IMR-90 (cell line): ENCODE measurements around the gene SLIT3.

ENCODE experiments used
- CHD1 ChIP-seq: IDR thresholded peaks from 2 replicates; pipeline ENCODE4 v1.6.1; 2012; ENCODE audit warnings: low read depth, low read length, improper control_type of control experiment
- FOS ChIP-seq: fragments of 150-350 bp; IDR thresholded peaks from 2 replicates; pipeline ENCODE4 v1.6.1; 2016; ENCODE audit warnings: low read depth, low read length
- MAFK ChIP-seq: IDR thresholded peaks from 2 replicates; pipeline ENCODE4 v1.6.1; 2012; ENCODE audit warnings: low read depth, low read length, improper control_type of control experiment
- MAZ ChIP-seq: IDR thresholded peaks from 2 replicates; pipeline ENCODE4 v1.6.1; 2012; ENCODE audit warnings: low read depth, mild to moderate bottlenecking, low read length, improper control_type of control experiment, moderate library complexity, borderline replicate concordance
- MXI1 ChIP-seq: IDR thresholded peaks from 2 replicates; pipeline ENCODE4 v1.6.1; 2012; ENCODE audit warnings: low read depth, mild to moderate bottlenecking, low read length, moderate library complexity, borderline replicate concordance
- NFE2L2 ChIP-seq: fragments of 150-350 bp; IDR thresholded peaks from 2 replicates; pipeline ENCODE4 v1.6.1; 2016; ENCODE audit warnings: low read depth, mild to moderate bottlenecking, low read length
- POLR2A ChIP-seq: IDR thresholded peaks from 2 replicates; pipeline ENCODE4 v1.6.1; 2012; ENCODE audit warnings: mild to moderate bottlenecking, low read depth, low read length
- RCOR1 ChIP-seq: IDR thresholded peaks from 2 replicates; pipeline ENCODE4 v1.6.1; 2012; ENCODE audit warnings: mild to moderate bottlenecking, low read length, improper control_type of control experiment; ENCODE audit not compliant: insufficient replicate concordance
- RFX5 ChIP-seq: IDR thresholded peaks from 2 replicates; pipeline ENCODE4 v1.8.0; 2012; ENCODE audit warnings: low read depth, mild to moderate bottlenecking, low read length, moderate library complexity
- TF ChIP-seq, protein P1 (sequence below): conservative IDR thresholded peaks from 2 replicates; pipeline ENCODE4 v1.5.1; 2012; ENCODE audit warnings: mild to moderate bottlenecking, low read depth, low read length, improper control_type of control experiment

DNA sequence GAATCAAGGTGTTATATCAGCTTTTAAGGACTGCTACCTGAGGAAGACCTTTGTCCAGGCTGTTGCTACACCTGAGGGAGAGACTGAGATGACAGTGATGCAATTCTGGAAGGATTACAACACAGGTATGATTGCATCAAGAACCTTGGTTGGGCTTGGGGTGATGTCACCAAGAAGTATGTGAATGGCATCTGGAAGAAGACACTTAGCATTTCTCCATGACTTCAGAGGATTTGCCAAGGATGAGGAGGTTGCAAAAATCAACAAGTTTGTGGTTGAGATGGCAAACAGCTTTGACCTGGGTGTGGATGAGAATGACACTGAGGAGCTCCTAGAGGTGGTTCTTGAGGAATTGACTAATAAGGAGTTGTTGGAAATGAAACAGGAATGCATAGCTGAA is 653.9 kb downstream of the SLIT3 start:
- TF ChIP-seq CHD1 = no peak
- TF ChIP-seq MXI1 = no peak
- no peak for TF ChIP-seq FOS
- TF ChIP-seq NFE2L2 = no peak
- TF ChIP-seq RCOR1 = no peak
- TF ChIP-seq POLR2A = no peak
- TF ChIP-seq, protein P1, sequence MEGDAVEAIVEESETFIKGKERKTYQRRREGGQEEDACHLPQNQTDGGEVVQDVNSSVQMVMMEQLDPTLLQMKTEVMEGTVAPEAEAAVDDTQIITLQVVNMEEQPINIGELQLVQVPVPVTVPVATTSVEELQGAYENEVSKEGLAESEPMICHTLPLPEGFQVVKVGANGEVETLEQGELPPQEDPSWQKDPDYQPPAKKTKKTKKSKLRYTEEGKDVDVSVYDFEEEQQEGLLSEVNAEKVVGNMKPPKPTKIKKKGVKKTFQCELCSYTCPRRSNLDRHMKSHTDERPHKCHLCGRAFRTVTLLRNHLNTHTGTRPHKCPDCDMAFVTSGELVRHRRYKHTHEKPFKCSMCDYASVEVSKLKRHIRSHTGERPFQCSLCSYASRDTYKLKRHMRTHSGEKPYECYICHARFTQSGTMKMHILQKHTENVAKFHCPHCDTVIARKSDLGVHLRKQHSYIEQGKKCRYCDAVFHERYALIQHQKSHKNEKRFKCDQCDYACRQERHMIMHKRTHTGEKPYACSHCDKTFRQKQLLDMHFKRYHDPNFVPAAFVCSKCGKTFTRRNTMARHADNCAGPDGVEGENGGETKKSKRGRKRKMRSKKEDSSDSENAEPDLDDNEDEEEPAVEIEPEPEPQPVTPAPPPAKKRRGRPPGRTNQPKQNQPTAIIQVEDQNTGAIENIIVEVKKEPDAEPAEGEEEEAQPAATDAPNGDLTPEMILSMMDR = no peak
- no peak for TF ChIP-seq MAFK
- no peak for TF ChIP-seq RFX5
- no peak for TF ChIP-seq MAZ
